OCI-LY1 (cell line): ENCODE measurements around the gene B3GNT9.

ENCODE experiments used
- H2AFZ ChIP-seq: fragments of 200-600 bp; sonication (generic), shearing (Covaris generic); 2 replicates; pipeline ENCODE4 v1.6.0; 2014; ENCODE audit warnings: antibody characterized with exemption, mild to moderate bottlenecking, low read length
- H3F3A ChIP-seq: fragments of 200-600 bp; sonication (generic), shearing (Covaris generic); 2 replicates; pipeline ENCODE4 v1.6.0; 2014; ENCODE audit warnings: mild to moderate bottlenecking, antibody characterized with exemption, low read length, moderate library complexity; ENCODE audit not compliant: insufficient read depth
- H3K27ac ChIP-seq: fragments of 200-600 bp; sonication (generic); 2 replicates; pipeline ENCODE4 v1.5.1; 2014; ENCODE audit warnings: low read length, mixed run types, mild to moderate bottlenecking, low read depth; ENCODE audit not compliant: poor library complexity, severe bottlenecking
- H3K27me3 ChIP-seq: fragments of 200-600 bp; sonication (generic); 2 replicates; pipeline ENCODE4 v1.6.0; 2014; ENCODE audit warnings: antibody characterized with exemption, mild to moderate bottlenecking, low read length, moderate library complexity; ENCODE audit not compliant: insufficient read depth
- H3K36me3 ChIP-seq: fragments of 200-600 bp; sonication (generic); 2 replicates; pipeline ENCODE4 v1.6.1; 2014; ENCODE audit warnings: mild to moderate bottlenecking, antibody characterized with exemption, low read length, moderate library complexity, mixed read lengths; ENCODE audit not compliant: insufficient read depth
- H3K4me1 ChIP-seq: fragments of 200-600 bp; sonication (generic); 2 replicates; pipeline ENCODE4 v1.5.1; 2014; ENCODE audit warnings: mild to moderate bottlenecking, low read length, moderate library complexity; ENCODE audit not compliant: insufficient read depth, severe bottlenecking
- H3K4me2 ChIP-seq: fragments of 200-600 bp; sonication (generic), shearing (Covaris generic); 2 replicates; pipeline ENCODE4 v1.6.1; 2014; ENCODE audit warnings: low read length
- H3K4me3 ChIP-seq: fragments of 200-600 bp; sonication (generic); 2 replicates; pipeline ENCODE4 v1.5.1; 2014; ENCODE audit warnings: low read length, low read depth, mild to moderate bottlenecking, mixed read lengths; ENCODE audit not compliant: poor library complexity, severe bottlenecking
- H3K79me2 ChIP-seq: fragments of 200-600 bp; shearing (Covaris generic); 2 replicates; pipeline ENCODE4 v1.6.1; 2016; ENCODE audit warnings: mixed run types, low read length, mixed read lengths; ENCODE audit not compliant: insufficient read depth
- H3K9ac ChIP-seq: fragments of 200-600 bp; sonication (generic), shearing (Covaris generic); 2 replicates; pipeline ENCODE4 v1.6.1; 2014; ENCODE audit warnings: mild to moderate bottlenecking, low read length, mixed read lengths
- H3K9me2 ChIP-seq: fragments of 200-600 bp; sonication (generic), shearing (Covaris generic); 2 replicates; pipeline ENCODE4 v1.6.1; 2014; ENCODE audit warnings: low read depth, mild to moderate bottlenecking, low read length, mixed read lengths
- H3K9me3 ChIP-seq: fragments of 200-600 bp; shearing (Covaris generic); 2 replicates; pipeline ENCODE4 v1.6.1; 2014; ENCODE audit warnings: low read length, mixed read lengths
- H4K20me1 ChIP-seq: fragments of 200-600 bp; sonication (generic), shearing (Covaris generic); 2 replicates; pipeline ENCODE4 v1.6.0; 2016; ENCODE audit warnings: mild to moderate bottlenecking, low read length; ENCODE audit not compliant: insufficient read depth
- CTCF ChIP-seq: fragments of 200-600 bp; sonication (generic), shearing (Covaris generic); IDR thresholded peaks from 2 replicates; pipeline ENCODE4 v1.5.1; 2017; ENCODE audit warnings: mild to moderate bottlenecking, antibody characterized with exemption, low read length, moderate library complexity, mixed read lengths
- EZH2 ChIP-seq: fragments of 200-600 bp; sonication (generic), shearing (Covaris generic); IDR thresholded peaks from 2 replicates; pipeline ENCODE4 v1.8.0; 2017; ENCODE audit warnings: borderline replicate concordance, mixed run types, mild to moderate bottlenecking, antibody characterized with exemption, low read length, moderate library complexity, mixed read lengths

The B3GNT9 gene

GRCh38 chr16:67186550-67186950, 35.8 kb upstream of the B3GNT9 start:
- TF ChIP-seq EZH2 = no peak
- no peak for TF ChIP-seq CTCF
- H3K4me2 ChIP-seq = no peak overlapping the region

DNA sequence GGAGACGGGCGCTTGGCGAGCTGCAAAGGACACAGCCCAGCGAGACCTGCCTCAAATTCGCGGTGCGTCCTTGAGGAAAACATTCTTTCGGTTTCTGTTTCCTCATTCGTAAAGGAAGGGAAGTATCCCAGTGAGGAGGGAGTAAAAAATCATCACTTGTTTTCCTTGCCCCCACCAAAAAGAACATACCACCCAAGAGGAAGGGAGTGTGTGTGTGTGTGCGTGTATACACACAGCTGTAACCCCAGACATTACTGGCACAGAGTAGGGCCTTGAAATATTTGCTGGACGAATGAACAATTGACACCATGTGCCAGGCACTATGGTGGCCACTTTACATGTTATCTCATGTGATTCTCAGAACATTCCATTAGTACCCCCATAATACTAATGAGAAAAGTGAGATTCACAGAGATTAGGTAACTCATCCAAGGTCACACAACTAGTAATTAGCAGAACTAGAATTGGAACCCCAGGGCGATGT, 34.9 kb upstream of the B3GNT9 start:
- no peaks in the 10 kb centered on the region for H3K9me2 ChIP-seq
- no peaks in the 10 kb centered on the region for H3K27me3 ChIP-seq
- H3K27ac ChIP-seq = no peak overlapping the region
- no peaks in the 10 kb centered on the region for H3K79me2 ChIP-seq
- no peak overlapping the region for H3K4me3 ChIP-seq
- H3K4me2 ChIP-seq = no peak overlapping the region
- no peaks in the 10 kb centered on the region for H3F3A ChIP-seq
- H3K36me3 ChIP-seq = no peaks in the 10 kb centered on the region
- H3K4me1 ChIP-seq = peaks cover 17% of the 10 kb centered on the region
- no peak overlapping the region for H2AFZ ChIP-seq
- H3K9ac ChIP-seq = no peak overlapping the region
- H4K20me1 ChIP-seq = no peaks in the 10 kb centered on the region
- H3K9me3 ChIP-seq = no peaks in the 10 kb centered on the region
- no peak; the same call in 1 of the 2 replicates for TF ChIP-seq CTCF
- TF ChIP-seq EZH2 = no peak

More at GRCh38 chr16:67186550-67186950, 35.8 kb upstream of the B3GNT9 start:
- no peaks in the 10 kb centered on the region for H3K36me3 ChIP-seq
- H3K9ac ChIP-seq = no peak overlapping the region
- no peak overlapping the region for H3K4me3 ChIP-seq
- H3F3A ChIP-seq = no peaks in the 10 kb centered on the region
- no peaks in the 10 kb centered on the region for H4K20me1 ChIP-seq
- no peaks in the 10 kb centered on the region for H3K79me2 ChIP-seq
- H3K4me1 ChIP-seq = peaks cover 17% of the 10 kb centered on the region
- H3K9me2 ChIP-seq = no peaks in the 10 kb centered on the region
- no peaks in the 10 kb centered on the region for H3K27me3 ChIP-seq
- H3K9me3 ChIP-seq = no peaks in the 10 kb centered on the region
- H2AFZ ChIP-seq = no peak overlapping the region
- no peak overlapping the region for H3K27ac ChIP-seq

DNA sequence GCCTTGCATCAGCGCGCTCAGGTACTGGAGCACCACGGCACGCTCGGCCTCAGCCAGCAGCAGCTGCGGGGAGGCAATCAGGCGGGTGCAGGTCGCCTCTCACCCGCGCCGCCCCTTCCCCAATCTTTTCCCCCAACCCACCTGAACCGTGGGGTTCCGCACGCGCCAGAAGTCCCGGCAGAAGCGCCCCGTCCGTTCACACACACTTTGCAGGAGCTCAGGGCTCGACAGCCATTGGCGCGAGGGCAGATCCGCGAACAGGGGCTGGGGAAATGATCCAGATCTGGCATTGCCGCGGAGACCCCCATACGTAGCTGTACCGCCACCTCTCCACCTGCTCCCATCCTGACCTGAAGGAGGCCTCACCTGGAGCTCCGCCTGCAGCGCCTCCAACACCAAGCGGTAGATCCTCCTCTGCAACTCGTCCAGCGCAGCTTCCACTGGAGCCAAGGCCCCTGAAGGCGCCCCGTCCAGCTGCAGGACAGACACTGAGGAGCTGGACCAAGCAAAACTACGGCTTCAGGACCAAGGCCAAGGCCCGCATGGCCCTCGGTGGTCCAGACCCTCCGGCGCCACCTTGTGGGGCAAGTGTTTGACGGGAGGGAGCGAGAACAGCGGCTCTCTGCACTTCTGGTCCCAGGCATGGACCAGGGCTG, 34.3 kb upstream of the B3GNT9 start:
- H3K9me2 ChIP-seq = no peaks in the 10 kb centered on the region
- no peak overlapping the region for H3K4me3 ChIP-seq
- no peaks in the 10 kb centered on the region for H3F3A ChIP-seq
- H4K20me1 ChIP-seq = no peaks in the 10 kb centered on the region
- H3K27me3 ChIP-seq = no peaks in the 10 kb centered on the region
- TF ChIP-seq EZH2 (no peak), CTCF (peak; percentile 82)
- H3K36me3 ChIP-seq = no peaks in the 10 kb centered on the region
- H3K27ac ChIP-seq = no peak overlapping the region
- no peaks in the 10 kb centered on the region for H3K79me2 ChIP-seq
- no peaks in the 10 kb centered on the region for H3K9me3 ChIP-seq
- no peak overlapping the region for H2AFZ ChIP-seq
- H3K4me2 ChIP-seq = no peak overlapping the region
- peaks cover 17% of the 10 kb centered on the region for H3K4me1 ChIP-seq
- H3K9ac ChIP-seq = no peak overlapping the region
